GM19351 (cell line): ENCODE measurements around the gene DEFB124.
"Not testable (repeated sequence)": the region's sequence is repeated elsewhere in the genome, so short reads cannot be mapped to it uniquely, and the experiment has no call there.

Experiments
- ATAC-seq: cut with Tn5 transposase; IDR thresholded peaks from one replicate; pipeline ENCODE4 v1.9.1; 2021; ENCODE audit warnings: mild to moderate bottlenecking, moderate library complexity; ENCODE audit not compliant: unreplicated experiment

The DEFB124 gene

GRCh38 chr20:31489152-31489551, 14.2 kb upstream of the DEFB124 start:
- ATAC-seq: no peak

GRCh38 chr20:31488115-31488514, 13.2 kb upstream of the DEFB124 start:
- no peak for ATAC-seq

GRCh38 chr20:31485450-31486339, 10.8 kb upstream of the DEFB124 start:
- ATAC-seq: no peak

- no peak for ATAC-seq
Observed at GRCh38 chr20:31484001-31484400, 9.1 kb upstream of the DEFB124 start.

GRCh38 chr20:31476643-31477215, 1.8 kb upstream of the DEFB124 start:
- no peak for ATAC-seq

GRCh38 chr20:31476294-31476585, 1.3 kb upstream of the DEFB124 start:
- ATAC-seq: no peak

GRCh38 chr20:31475472-31476293, 756 bp upstream of the DEFB124 start:
- no peak for ATAC-seq

GRCh38 chr20:31474097-31474436, 860 bp downstream of the DEFB124 start:
- ATAC-seq: peak; percentile 90

- ATAC-seq: peak; percentile 28
Observed at GRCh38 chr20:31473331-31474096, 1.4 kb downstream of the DEFB124 start.

GRCh38 chr20:31472395-31473330, 2.3 kb downstream of the DEFB124 start:
- no peak for ATAC-seq

GRCh38 chr20:31470946-31471345, 4.0 kb downstream of the DEFB124 start:
- ATAC-seq: not testable (repeated sequence)

- no peak for ATAC-seq
Observed at GRCh38 chr20:31454361-31454760, 20.6 kb downstream of the DEFB124 start.

- no peak for ATAC-seq
Observed at GRCh38 chr20:31452575-31452974, 22.4 kb downstream of the DEFB124 start.

GRCh38 chr20:31449511-31450414, 25.2 kb downstream of the DEFB124 start:
- ATAC-seq: no peak

GRCh38 chr20:31446084-31446819, 28.7 kb downstream of the DEFB124 start:
- ATAC-seq: no peak

GRCh38 chr20:31440012-31440659, 34.8 kb downstream of the DEFB124 start, which contains the start of gene DEFB123:
DEFB123 (plus strand) TSS chr20:31440632; CDS start chr20:31440699, 67 bp downstream.
- no peak for ATAC-seq

GRCh38 chr20:31430568-31431115, 44.3 kb downstream of the DEFB124 start:
- ATAC-seq: no peak
